GM10266 (cell line): Measurements from ENCODE around the gene KIRREL3.

Source experiments
- DNase-seq: peaks from one replicate; pipeline ENCODE4 v3.0.0; 2012; ENCODE audit errors: extremely low spot score
- CTCF ChIP-seq: IDR thresholded peaks from 2 replicates; pipeline ENCODE4 v1.5.1; 2012; ENCODE audit warnings: mild to moderate bottlenecking, low read depth; ENCODE audit not compliant: control insufficient read depth, insufficient read depth; ENCODE audit errors: missing control alignments

The KIRREL3 gene

GRCh38 chr11:126526471-126526870 lies 474.1 kb downstream of the KIRREL3 start:
- no peak for DNase-seq
- TF ChIP-seq CTCF = no peak

- DNase-seq = no peak
- TF ChIP-seq CTCF = no peak
Measured at GRCh38 chr11:126525702-126526101, 474.9 kb downstream of the KIRREL3 start.

- TF ChIP-seq CTCF = no peak
- DNase-seq = no peak
Measured at GRCh38 chr11:126525216-126525615, 475.4 kb downstream of the KIRREL3 start.

- no peak for DNase-seq
Measured at GRCh38 chr11:126523441-126524205, 476.9 kb downstream of the KIRREL3 start.

GRCh38 chr11:126522606-126523005 lies 478.0 kb downstream of the KIRREL3 start:
- TF ChIP-seq CTCF = no peak
- no peak for DNase-seq

More at GRCh38 chr11:126523441-126524205, 476.9 kb downstream of the KIRREL3 start:
- no peak for TF ChIP-seq CTCF

- no peak for TF ChIP-seq CTCF
- DNase-seq = no peak
Measured at GRCh38 chr11:126522152-126522551, 478.4 kb downstream of the KIRREL3 start.

GRCh38 chr11:126521196-126521595 lies 479.4 kb downstream of the KIRREL3 start:
- no peak for DNase-seq
- TF ChIP-seq CTCF = no peak
